ENCODE data around the gene TEX261.
A peak's percentile ranks its signal among the peaks of the same experiment; 100 is the strongest.

Gene TEX261

DNA sequence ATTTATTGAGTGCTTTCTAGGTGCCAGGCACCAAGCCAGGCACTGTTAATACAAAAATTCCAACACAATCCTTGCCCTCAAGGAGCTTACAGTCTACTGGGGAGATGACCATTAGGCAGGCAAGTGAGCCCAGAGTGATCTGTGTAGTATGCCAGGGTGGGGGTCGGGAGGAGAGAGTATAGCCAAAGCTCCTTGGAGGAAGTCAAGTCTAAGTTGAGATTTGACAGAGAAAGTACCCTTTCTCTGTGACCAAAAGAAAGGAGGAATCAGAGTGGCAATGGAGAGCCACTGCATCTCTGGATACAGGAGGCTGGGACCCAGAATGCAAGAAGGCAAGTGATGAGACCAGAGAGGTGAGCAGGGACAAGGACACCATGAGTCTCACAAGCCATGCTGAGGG lies 8.7 kb downstream of the TEX261 start:
- Histone ChIP-seq H3K9me3 (ENCODE audit: low read length) (no peaks in the 10 kb centered on the region), H3K4me3 (ENCODE audit: low read depth in 1 of 2, low read length in 2 of 2) (no peak overlapping the region), H3K4me1 (ENCODE audit: insufficient read depth, low read length) (no peaks in the 10 kb centered on the region), H3K9ac (ENCODE audit: low read length) (no peak overlapping the region), H3K27me3 (ENCODE audit: control insufficient read depth in 1 of 2, insufficient read depth in 2 of 2, low read length in 2 of 2) (no peaks in the 10 kb centered on the region), H3K27ac (ENCODE audit: low read depth, low read length) (no peak overlapping the region), H3K36me3 (ENCODE audit: insufficient read depth, low read length) (peaks cover 62% of the 10 kb centered on the region)

DNA sequence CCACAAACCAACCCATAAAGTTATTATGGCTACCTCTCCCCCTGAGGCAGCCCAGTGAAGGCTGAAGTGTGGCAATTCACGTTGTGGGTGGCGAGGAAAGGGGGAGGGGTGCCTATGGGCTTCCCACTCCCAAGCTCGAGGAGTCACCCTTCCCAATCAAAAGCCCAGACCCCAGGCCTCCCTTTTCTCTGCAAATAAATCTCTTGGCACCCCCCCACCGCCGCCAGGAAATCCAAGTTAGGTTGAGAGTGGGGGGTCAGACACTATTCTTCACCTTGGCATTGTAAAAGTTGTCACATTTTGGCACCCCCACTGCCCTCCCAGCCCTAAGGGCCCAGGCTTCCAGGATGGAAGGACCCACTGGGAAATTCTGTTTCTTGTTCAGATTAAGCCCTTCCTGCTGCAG lies 9.4 kb downstream of the TEX261 start:
- Histone ChIP-seq H3K36me3 (ENCODE audit: insufficient read depth, low read length) (peaks cover 55% of the 10 kb centered on the region), H3K9ac (ENCODE audit: low read length) (no peak overlapping the region), H3K9me3 (ENCODE audit: low read length) (no peaks in the 10 kb centered on the region), H3K27me3 (ENCODE audit: control insufficient read depth in 1 of 2, insufficient read depth in 2 of 2, low read length in 2 of 2) (no peaks in the 10 kb centered on the region), H3K4me1 (ENCODE audit: insufficient read depth, low read length) (no peaks in the 10 kb centered on the region), H3K4me3 (ENCODE audit: low read depth in 1 of 2, low read length in 2 of 2) (no peak overlapping the region), H3K27ac (ENCODE audit: low read depth, low read length) (no peak overlapping the region)

DNA sequence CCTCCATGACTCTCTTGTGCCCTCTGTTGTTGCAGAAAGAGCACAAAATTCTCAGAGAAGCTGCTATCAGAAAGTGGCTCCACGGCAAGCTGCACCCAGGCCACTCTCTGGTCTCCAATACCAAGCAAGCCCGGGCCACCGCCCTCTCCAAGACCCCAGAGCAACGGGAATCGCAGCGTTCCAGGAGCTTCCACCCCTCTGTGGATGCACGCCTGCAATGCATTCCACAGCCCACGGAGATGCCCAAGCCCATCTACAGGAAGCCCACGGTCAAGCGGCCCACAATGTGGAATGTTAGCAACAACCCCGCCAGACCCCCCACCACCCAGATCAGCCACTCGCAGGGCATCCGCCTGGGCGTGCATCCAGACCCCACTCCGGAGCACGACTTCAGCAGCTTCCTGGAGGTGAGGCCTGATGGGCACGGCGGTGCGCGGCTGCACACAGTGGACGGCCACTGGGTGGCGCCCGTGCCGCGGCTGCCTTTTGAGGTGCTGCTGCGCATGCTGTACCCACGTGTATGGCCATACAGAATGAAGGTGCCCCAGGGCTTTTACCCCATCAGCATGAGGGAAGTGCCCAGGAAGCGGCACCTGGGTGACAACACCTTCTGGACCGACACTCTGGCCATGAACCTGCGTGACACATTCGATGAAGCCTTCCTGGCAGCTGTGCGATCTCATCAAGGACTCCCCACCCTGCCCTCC lies 9.9 kb downstream of the TEX261 start:
- H3K27ac ChIP-seq (ENCODE audit: low read depth, low read length) = no peak overlapping the region
- no peaks in the 10 kb centered on the region for H3K9me3 ChIP-seq (ENCODE audit: low read length)
- H3K4me3 ChIP-seq (ENCODE audit: low read depth in 1 of 2, low read length in 2 of 2) = no peak overlapping the region
- no peaks in the 10 kb centered on the region for H3K4me1 ChIP-seq (ENCODE audit: insufficient read depth, low read length)
- no peaks in the 10 kb centered on the region for H3K27me3 ChIP-seq (ENCODE audit: control insufficient read depth in 1 of 2, insufficient read depth in 2 of 2, low read length in 2 of 2)
- H3K9ac ChIP-seq (ENCODE audit: low read length) = no peak overlapping the region
- peaks cover 53% of the 10 kb centered on the region for H3K36me3 ChIP-seq (ENCODE audit: insufficient read depth, low read length)

DNA sequence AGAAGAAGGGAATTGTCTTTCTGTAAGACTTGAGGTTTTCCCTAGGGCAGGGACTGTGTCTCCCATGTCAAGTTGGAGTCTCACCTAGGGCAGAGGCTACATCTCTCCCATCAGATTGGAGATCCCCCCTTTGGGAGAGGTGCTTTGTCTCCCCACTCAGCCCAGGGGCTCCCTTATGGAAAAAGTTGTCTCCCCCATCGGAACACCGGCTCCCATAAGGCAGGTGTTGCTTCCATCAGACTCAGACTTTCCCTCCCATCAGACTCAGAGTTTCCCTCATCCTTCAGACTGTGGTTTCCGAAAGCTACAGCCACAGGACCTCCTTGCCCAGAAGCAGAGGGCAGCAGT lies 10.5 kb downstream of the TEX261 start:
- no peak overlapping the region for H3K9ac ChIP-seq (ENCODE audit: low read length)
- no peaks in the 10 kb centered on the region for H3K27me3 ChIP-seq (ENCODE audit: control insufficient read depth in 1 of 2, insufficient read depth in 2 of 2, low read length in 2 of 2)
- no peaks in the 10 kb centered on the region for H3K4me1 ChIP-seq (ENCODE audit: insufficient read depth, low read length)
- H3K36me3 ChIP-seq (ENCODE audit: insufficient read depth, low read length) = peaks cover 48% of the 10 kb centered on the region
- no peak overlapping the region for H3K4me3 ChIP-seq (ENCODE audit: low read depth in 1 of 2, low read length in 2 of 2)
- H3K27ac ChIP-seq (ENCODE audit: low read depth, low read length) = no peak overlapping the region
- no peaks in the 10 kb centered on the region for H3K9me3 ChIP-seq (ENCODE audit: low read length)

DNA sequence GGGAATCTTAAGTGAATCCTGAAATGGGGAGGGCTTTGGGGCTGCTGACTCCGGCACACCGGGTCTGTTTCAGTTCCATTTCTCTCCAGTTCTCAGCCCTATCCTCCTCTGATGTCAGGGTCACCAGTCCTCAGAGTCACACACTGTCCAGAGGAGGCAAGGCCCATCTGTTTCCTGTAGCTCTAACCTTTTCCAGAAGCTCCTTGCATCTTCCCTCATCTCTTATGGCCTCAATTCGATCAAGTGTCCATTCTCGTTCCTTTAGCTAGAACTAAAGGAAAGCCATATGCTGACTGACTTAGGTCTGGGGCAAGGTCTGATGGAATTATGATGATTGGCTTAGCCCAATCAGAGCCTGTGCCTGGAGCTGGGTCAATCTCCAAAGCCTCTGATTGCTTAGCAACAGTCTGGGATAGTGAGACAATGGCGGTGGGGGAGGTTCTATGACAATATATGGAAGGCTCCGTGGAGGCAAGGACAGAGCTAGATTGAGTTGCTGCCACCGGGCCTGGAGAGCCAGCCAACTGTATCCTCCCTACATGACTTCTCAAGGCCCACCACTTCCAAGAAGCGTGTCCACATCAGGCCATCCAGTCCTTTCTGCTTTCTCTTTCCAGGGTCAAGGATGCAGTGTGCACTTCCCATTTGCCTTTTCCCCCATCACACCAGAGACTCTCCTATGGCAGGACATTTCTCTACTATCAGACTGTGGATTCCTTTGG lies 11.0 kb downstream of the TEX261 start:
- H3K27ac ChIP-seq (ENCODE audit: low read depth, low read length) = no peak overlapping the region
- H3K36me3 ChIP-seq (ENCODE audit: insufficient read depth, low read length) = peaks cover 43% of the 10 kb centered on the region
- no peaks in the 10 kb centered on the region for H3K4me1 ChIP-seq (ENCODE audit: insufficient read depth, low read length)
- no peaks in the 10 kb centered on the region for H3K9me3 ChIP-seq (ENCODE audit: low read length)
- no peak overlapping the region for H3K4me3 ChIP-seq (ENCODE audit: low read depth in 1 of 2, low read length in 2 of 2)
- no peak overlapping the region for H3K9ac ChIP-seq (ENCODE audit: low read length)
- H3K27me3 ChIP-seq (ENCODE audit: control insufficient read depth in 1 of 2, insufficient read depth in 2 of 2, low read length in 2 of 2) = no peaks in the 10 kb centered on the region

DNA sequence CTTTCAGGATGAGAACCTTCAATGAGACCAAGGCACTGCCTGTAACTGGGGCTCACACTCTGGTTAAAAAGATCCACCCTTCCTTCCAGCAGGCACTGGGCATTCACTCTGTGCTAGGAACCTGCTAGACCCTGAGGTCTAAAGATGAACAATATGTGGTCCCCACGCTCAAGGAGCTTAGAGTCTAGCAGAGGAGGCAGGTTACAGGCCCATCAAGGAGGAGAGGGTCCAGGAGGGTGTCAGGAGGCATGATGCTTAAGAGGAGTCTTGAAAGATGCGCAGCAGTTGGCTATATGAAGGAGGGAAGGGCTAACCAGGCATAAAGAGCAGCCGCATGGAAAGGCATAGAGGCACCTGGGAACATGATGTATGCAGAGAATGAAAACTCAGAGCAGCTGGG lies 11.7 kb downstream of the TEX261 start:
- H3K9ac ChIP-seq (ENCODE audit: low read length) = no peak overlapping the region
- H3K9me3 ChIP-seq (ENCODE audit: low read length) = no peaks in the 10 kb centered on the region
- H3K36me3 ChIP-seq (ENCODE audit: insufficient read depth, low read length) = peaks cover 36% of the 10 kb centered on the region

DNA sequence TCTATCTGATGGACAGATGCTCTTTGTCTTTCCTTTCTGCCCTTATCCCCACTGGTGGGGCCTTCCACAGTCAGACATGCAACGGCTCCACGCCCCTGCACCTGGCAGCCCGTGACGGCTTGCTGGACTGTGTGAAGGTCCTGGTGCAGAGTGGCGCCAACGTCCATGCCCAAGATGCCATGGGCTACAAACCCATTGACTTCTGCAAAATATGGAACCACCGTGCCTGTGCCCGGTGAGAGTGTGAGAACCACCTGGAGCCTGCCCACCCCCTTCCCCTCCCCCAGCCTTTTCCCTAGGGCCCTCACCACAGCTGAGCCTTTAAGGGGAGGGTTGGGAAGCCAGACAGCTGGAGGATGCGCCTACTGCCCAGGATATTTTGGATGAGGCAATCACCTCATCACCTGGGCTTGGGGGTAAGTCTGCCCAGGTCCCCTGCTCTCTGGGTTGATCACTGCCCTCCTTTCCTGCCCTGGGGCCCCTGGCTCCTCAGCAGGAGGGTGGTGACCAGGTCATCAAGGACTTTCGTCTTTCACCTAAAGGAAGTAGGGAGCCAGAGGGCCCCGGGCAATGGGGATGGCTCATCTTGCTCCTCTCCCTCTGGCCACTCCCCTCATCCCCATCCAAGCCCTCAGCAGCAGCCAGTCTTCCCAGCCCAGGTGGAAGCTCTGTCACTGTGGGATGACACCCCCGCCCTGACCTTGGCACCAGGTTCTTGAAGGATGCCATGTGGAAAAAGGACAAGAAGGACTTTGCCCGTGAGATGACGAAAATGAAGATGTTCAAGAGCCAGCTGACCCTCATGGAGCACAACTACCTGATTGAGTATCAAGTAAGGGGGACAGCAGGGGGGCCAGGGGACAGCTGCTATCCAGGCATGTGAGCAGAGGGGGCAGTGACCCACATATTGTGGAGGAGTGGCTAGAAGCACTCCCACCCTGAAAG lies 12.5 kb downstream of the TEX261 start:
- no peaks in the 10 kb centered on the region for H3K9me3 ChIP-seq (ENCODE audit: low read length)
- H3K36me3 ChIP-seq (ENCODE audit: insufficient read depth, low read length) = peaks cover 28% of the 10 kb centered on the region
- H3K4me3 ChIP-seq (ENCODE audit: low read depth in 1 of 2, low read length in 2 of 2) = no peak overlapping the region
- H3K9ac ChIP-seq (ENCODE audit: low read length) = no peak overlapping the region
- H3K4me1 ChIP-seq (ENCODE audit: insufficient read depth, low read length) = peaks cover 10% of the 10 kb centered on the region
- H3K27ac ChIP-seq (ENCODE audit: low read depth, low read length) = no peak overlapping the region
- H3K27me3 ChIP-seq (ENCODE audit: control insufficient read depth in 1 of 2, insufficient read depth in 2 of 2, low read length in 2 of 2) = no peaks in the 10 kb centered on the region

More for the DNA sequence above, 11.7 kb downstream of the TEX261 start:
- H3K4me3 ChIP-seq (ENCODE audit: low read depth in 1 of 2, low read length in 2 of 2) = no peak overlapping the region
- peaks cover 4% of the 10 kb centered on the region for H3K4me1 ChIP-seq (ENCODE audit: insufficient read depth, low read length)
- no peaks in the 10 kb centered on the region for H3K27me3 ChIP-seq (ENCODE audit: control insufficient read depth in 1 of 2, insufficient read depth in 2 of 2, low read length in 2 of 2)
- H3K27ac ChIP-seq (ENCODE audit: low read depth, low read length) = no peak overlapping the region

DNA sequence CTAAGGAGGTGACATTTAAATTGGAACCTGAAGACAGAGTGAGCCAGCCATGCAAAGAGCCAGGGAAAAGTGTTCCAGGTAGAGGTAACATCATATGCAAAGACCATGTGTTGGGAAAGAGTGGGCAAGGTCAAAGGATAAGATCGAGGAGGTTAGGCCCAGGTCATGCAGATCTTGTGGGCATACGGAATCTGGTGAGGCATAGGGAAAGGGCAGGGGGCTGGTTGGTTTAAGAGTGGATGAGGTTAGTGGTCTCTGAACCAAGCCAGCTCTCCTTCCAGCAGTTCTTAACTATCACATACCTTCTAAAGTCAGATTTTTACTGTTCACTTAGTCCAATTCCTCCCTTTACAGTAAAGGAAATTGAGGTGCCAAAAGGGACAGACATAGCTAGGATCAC lies 13.3 kb downstream of the TEX261 start:
- Histone ChIP-seq H3K27ac (ENCODE audit: low read depth, low read length) (no peak overlapping the region), H3K27me3 (ENCODE audit: control insufficient read depth in 1 of 2, insufficient read depth in 2 of 2, low read length in 2 of 2) (no peaks in the 10 kb centered on the region), H3K36me3 (ENCODE audit: insufficient read depth, low read length) (peaks cover 20% of the 10 kb centered on the region), H3K9ac (ENCODE audit: low read length) (no peak overlapping the region), H3K4me1 (ENCODE audit: insufficient read depth, low read length) (peaks cover 14% of the 10 kb centered on the region), H3K9me3 (ENCODE audit: low read length) (no peaks in the 10 kb centered on the region), H3K4me3 (ENCODE audit: low read depth in 1 of 2, low read length in 2 of 2) (no peak overlapping the region)

DNA sequence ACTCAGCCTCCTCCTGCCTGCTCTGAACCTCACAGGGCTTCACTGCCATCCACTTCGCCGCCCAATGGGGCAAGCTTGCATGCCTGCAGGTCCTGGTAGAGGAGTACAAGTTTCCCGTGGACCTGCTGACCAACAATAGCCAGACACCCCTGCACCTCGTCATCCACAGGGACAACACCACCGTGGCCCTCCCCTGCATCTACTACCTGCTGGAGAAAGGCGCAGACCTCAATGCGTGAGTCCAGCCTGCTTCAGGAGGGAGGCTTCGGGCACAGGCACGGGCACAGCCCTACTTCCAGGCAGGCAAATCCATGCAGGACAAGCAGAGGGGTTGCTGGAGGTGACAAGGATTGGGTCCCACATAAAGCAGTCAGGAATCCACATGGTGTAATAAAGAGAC lies 15.0 kb downstream of the TEX261 start:
- H3K4me3 ChIP-seq (ENCODE audit: low read depth in 1 of 2, low read length in 2 of 2) = no peak overlapping the region
- peaks cover 9% of the 10 kb centered on the region for H3K36me3 ChIP-seq (ENCODE audit: insufficient read depth, low read length)
- no peaks in the 10 kb centered on the region for H3K9me3 ChIP-seq (ENCODE audit: low read length)
- H3K9ac ChIP-seq (ENCODE audit: low read length) = no peak overlapping the region
- peak overlapping the region; percentile 74 for H3K27ac ChIP-seq (ENCODE audit: low read depth, low read length)
- H3K27me3 ChIP-seq (ENCODE audit: control insufficient read depth in 1 of 2, insufficient read depth in 2 of 2, low read length in 2 of 2) = no peaks in the 10 kb centered on the region
- H3K4me1 ChIP-seq (ENCODE audit: insufficient read depth, low read length) = peaks cover 16% of the 10 kb centered on the region

DNA sequence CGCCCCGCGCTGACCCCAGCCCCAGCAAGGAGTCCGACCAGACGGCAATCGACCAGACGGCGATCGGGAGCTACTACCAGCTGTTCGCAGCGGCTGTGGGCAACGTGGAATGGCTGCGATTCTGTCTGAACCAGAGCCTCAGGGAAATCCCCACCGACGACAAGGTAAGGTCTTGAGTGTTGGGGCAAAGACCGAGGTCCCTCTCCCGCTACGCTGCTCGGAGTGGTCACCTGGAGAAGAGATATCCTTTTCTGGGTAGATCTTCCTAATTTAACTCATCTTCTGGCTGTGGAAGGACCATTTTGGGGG lies 15.5 kb downstream of the TEX261 start:
- H3K36me3 ChIP-seq (ENCODE audit: insufficient read depth, low read length) = peaks cover 6% of the 10 kb centered on the region
- no peaks in the 10 kb centered on the region for H3K9me3 ChIP-seq (ENCODE audit: low read length)
- peaks cover 16% of the 10 kb centered on the region for H3K4me1 ChIP-seq (ENCODE audit: insufficient read depth, low read length)
- no peak overlapping the region for H3K9ac ChIP-seq (ENCODE audit: low read length)
- H3K27me3 ChIP-seq (ENCODE audit: control insufficient read depth in 1 of 2, insufficient read depth in 2 of 2, low read length in 2 of 2) = no peaks in the 10 kb centered on the region
- peak overlapping the region; percentile 58 to 63 for H3K4me3 ChIP-seq (ENCODE audit: low read depth in 1 of 2, low read length in 2 of 2)
- H3K27ac ChIP-seq (ENCODE audit: low read depth, low read length) = peak overlapping the region; percentile 74

DNA sequence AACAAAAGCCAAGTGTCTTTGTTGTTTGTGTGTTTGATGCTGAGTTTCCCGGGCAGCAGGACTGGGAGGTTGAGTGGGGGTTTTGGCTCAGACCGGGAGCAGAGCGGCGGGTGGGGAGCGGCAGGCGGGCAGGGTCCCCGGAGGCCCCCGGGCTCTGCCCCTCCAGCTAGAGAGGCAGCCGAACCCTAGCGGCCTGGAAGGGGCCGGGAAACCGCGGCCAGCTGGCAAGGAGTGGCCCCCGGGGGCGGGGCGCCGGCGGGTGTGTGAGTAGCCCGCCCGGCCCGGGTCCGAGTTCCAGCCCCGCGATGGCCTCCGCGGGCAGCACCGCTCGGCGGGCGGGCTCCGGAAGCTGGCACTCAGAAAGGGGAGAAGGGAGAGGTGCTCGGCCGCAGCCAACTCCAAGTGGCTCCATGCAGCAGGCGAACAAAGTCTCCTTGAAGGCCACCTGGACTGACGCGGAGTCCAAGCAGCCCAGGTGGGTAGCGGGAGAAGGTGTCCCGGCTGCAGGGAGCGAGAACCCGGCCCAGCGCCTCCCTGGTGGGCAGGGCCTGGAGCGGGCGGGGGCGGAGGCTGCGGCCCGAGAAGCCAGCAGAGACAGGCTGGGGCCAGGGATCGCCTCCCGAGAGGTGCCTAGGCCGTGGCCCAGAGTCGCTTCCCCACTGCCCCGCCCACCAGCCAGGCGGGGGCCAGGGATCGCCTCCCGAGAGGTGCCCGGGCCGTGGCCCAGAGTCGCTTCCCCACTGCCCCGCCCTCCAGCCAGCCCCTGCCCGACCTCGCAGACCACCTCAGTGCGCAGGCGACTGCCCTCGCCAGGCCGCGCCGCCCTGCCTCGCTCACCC lies 16.1 kb downstream of the TEX261 start, which contains the start of gene ANKRD53:
ANKRD53 (plus strand) TSS at position 290 of the 839 bp plus-strand sequence; CDS start at position 306, 16 bp downstream.
- peak within 1 kb of the TSS; percentile 58 to 87 for H3K4me3 ChIP-seq (ENCODE audit: low read depth in 1 of 2, low read length in 2 of 2)
- no peaks in the 10 kb centered on the region for H3K9me3 ChIP-seq (ENCODE audit: low read length)
- H3K4me1 ChIP-seq (ENCODE audit: insufficient read depth, low read length) = peaks cover 16% of the 10 kb centered on the region
- H3K27ac ChIP-seq (ENCODE audit: low read depth, low read length) = peak within 1 kb of the TSS; percentile 82
- H3K36me3 ChIP-seq (ENCODE audit: insufficient read depth, low read length) = peaks cover under 1% of the 10 kb centered on the region
- H3K27me3 ChIP-seq (ENCODE audit: control insufficient read depth in 1 of 2, insufficient read depth in 2 of 2, low read length in 2 of 2) = no peaks in the 10 kb centered on the region
- H3K9ac ChIP-seq (ENCODE audit: low read length) = peak within 1 kb of the TSS; percentile 71

Measured in muscle layer of colon (tissue), 2 donors.